Heart right ventricle (tissue), 16 donors: Measurements from ENCODE around the gene DGKB. TPM values are rescaled to one million over a fixed set of nuclear protein-coding genes. Genes with fewer than 3 reads are reported as not detected.

Source experiments
- ATAC-seq, 8 donors: fragments of 200-7000 bp; cut with Tn5 transposase; one replicate each; pipeline ENCODE4 v1.9.1; 2020; ENCODE audit warnings: mild to moderate bottlenecking in 8 of 8, moderate library complexity in 8 of 8, moderate number of reproducible peaks in 1 of 8
- DNase-seq, 2 donors: peaks; one replicate each; pipeline ENCODE4 v3.0.0-alpha.2; 2020
- H3K27ac ChIP-seq, 10 donors: fragments of 200-600 bp; sonication (generic) in 2 of 10; one replicate each; pipeline versions ENCODE4 v1.5.0 to v1.8.0; 2020 to 2022; ENCODE audit warnings: mild to moderate bottlenecking in 3 of 10
- H3K27me3 ChIP-seq, 7 donors: fragments of 200-600 bp; one replicate each; pipeline ENCODE4 v1.8.0; 2021 to 2022; ENCODE audit warnings: mild to moderate bottlenecking in 2 of 7
- H3K36me3 ChIP-seq, 9 donors: fragments of 200-600 bp; sonication (generic) in 1 of 9; one replicate each; pipeline versions ENCODE4 v1.5.0 to v1.8.0; 2020 to 2022; ENCODE audit warnings: mild to moderate bottlenecking in 2 of 9
- H3K4me1 ChIP-seq, 9 donors: fragments of 200-600 bp; sonication (generic) in 1 of 9; one replicate each; pipeline versions ENCODE4 v1.5.0 to v1.8.0; 2020 to 2022; ENCODE audit warnings: mild to moderate bottlenecking in 4 of 9
- H3K4me3 ChIP-seq, 10 donors: fragments of 200-600 bp; sonication (generic) in 2 of 10; one replicate each; pipeline versions ENCODE4 v1.5.0 to v1.8.0; 2020 to 2022; ENCODE audit warnings: mild to moderate bottlenecking in 7 of 10, moderate library complexity in 2 of 10
- H3K9me3 ChIP-seq, 11 donors: fragments of 200-600 bp in 10 of 11; sonication (generic) in 2 of 11; one replicate each; pipeline versions ENCODE4 v1.5.0 to v1.8.0; 2013 to 2022; ENCODE audit warnings: mild to moderate bottlenecking in 2 of 11, control low read depth in 1 of 11, moderate library complexity in 1 of 11
- WGBS, 2 donors: extraction: QIAGEN DNeasy Blood & Tissue Kit; methylation state at CpG; one replicate each; pipeline ENCODE4 v1.1.7; 2013; ENCODE audit warnings: inconsistent platforms in 1 of 2; 5-methylcytosine and 5-hydroxymethylcytosine counted together
- intact Hi-C, 10 donors: fragments of 100-400 bp; cut with DNase I; formaldehyde crosslinking; loops; one replicate each; pipeline versions ENCODE4 v1.11.1 to v1.14.2; 2022
- polyA plus RNA-seq, 2 donors: library from polyadenylated mRNA; stranded (reverse); fragments of 200-250 nt; gene quantifications; one replicate each; pipeline ENCODE4 v1.2.3, GENCODE V29; 2013
- total RNA-seq, 10 donors: library from RNA; stranded (reverse); fragmentation: NEBNext Ultra II Directional in 3 of 10; extraction: Animal tissue kit (Norgen Biotek cat#: 25700) in 3 of 10; gene quantifications; one replicate each; pipeline versions ENCODE4 v1.2.1 to v1.2.4, GENCODE V29; 2021 to 2023
- TF ChIP-seq, protein P1 (sequence below), 9 donors: fragments of 200-600 bp; sonication (generic) in 2 of 9; IDR thresholded peaks; one replicate each; pipeline versions ENCODE4 v1.5.0 to v1.8.0; 2021 to 2022; ENCODE audit warnings: antibody characterized with exemption in 9 of 9, mild to moderate bottlenecking in 5 of 9, moderate library complexity in 1 of 9
- donor health status: Arrhythmogenic right ventricular cardiomyopathy.
- donor health status: ischemic (EF 13 %, LVEDD 7.1; RV severe dilation, severe dysfunction).
- donor health status: healthy with polysubstance abuse.
- donor health status: DM: no; HTN: yes; CAD: no.
- donor health status: DM: no; HTN: no; CAD: no.
- donor health status: ischemic (EF 25% LVEDD 6.9; RV normal size, moderate dysfunction).
- donor health status: ischemic (EF 25% LVEDD 5.7; RV mildly dilated, moderate dysfunction).
- donor health status: healthy.
- donor health status: DM: yes; HTN: yes; CAD: no.
- donor health status: Ischemic cardiomyopathy.
- donor health status: ischemic (EF 35%, LVEDD 5.7; RV mildly dilated, moderate dysfunction).
- donor health status: nonischemic (EF 11% LVEDD 7.7; RV severe dilation, severe dysfunction).
- donor health status: DM: yes; HTN: yes; CAD: no.
- donor health status: PGD.
- donor health status: ischemic (EF 29% LVEDD 5.4; RV normal size, mild dysfunction).
- donor health status: nonischemic (EF 23%, LVEDD 6.1; RV moderate dilation, normal function).

The DGKB gene
- total and polyA plus RNA-seq, 12 donors, result under 0.01 to 1.2 (median 0.77) TPM

DNA sequence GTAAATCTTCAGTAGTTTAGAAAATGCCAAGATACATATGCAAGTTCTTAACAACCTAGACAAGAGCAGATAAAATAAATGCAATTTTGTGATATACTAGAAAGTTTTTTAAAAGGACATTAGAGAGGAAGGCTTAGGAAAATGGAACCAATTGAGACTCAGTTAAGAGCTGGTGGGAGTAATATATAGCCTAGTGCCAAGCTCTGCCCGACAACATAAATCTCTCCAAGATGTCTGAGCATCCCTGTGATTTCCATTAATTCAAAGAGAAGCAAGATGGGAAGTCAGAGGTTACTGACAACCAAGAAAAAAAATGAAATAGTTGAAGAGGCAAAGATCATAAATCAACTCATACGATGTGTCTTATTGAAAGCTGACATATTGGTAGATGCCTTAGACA is 74.5 kb downstream of the DGKB start:
- Histone ChIP-seq H3K4me1 (peaks cover 0 to 4% (median 0%) of the 10 kb centered on the region in 9 donors), H3K27me3 (no peaks in the 10 kb centered on the region), H3K27ac (no peak overlapping the region), H3K4me3 (no peak overlapping the region), H3K36me3 (no peaks in the 10 kb centered on the region), H3K9me3 (peaks cover 0 to 10% (median 0%) of the 10 kb centered on the region in 11 donors)
- WGBS, 2 donors, result 85 to 95% methylated on average over 2 of the region's 2 CpGs
- TF ChIP-seq, protein P1, sequence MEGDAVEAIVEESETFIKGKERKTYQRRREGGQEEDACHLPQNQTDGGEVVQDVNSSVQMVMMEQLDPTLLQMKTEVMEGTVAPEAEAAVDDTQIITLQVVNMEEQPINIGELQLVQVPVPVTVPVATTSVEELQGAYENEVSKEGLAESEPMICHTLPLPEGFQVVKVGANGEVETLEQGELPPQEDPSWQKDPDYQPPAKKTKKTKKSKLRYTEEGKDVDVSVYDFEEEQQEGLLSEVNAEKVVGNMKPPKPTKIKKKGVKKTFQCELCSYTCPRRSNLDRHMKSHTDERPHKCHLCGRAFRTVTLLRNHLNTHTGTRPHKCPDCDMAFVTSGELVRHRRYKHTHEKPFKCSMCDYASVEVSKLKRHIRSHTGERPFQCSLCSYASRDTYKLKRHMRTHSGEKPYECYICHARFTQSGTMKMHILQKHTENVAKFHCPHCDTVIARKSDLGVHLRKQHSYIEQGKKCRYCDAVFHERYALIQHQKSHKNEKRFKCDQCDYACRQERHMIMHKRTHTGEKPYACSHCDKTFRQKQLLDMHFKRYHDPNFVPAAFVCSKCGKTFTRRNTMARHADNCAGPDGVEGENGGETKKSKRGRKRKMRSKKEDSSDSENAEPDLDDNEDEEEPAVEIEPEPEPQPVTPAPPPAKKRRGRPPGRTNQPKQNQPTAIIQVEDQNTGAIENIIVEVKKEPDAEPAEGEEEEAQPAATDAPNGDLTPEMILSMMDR (IDR thresholded peaks at IDR 0.05), result no peak
- no peak for ATAC-seq
- intact Hi-C loops, result loop anchor here in 1 of 10 donors (10.0 kb wide), 1 partner anchor 187 kb away; no protein-coding TSS in a partner anchor
- no peak for DNase-seq

DNA sequence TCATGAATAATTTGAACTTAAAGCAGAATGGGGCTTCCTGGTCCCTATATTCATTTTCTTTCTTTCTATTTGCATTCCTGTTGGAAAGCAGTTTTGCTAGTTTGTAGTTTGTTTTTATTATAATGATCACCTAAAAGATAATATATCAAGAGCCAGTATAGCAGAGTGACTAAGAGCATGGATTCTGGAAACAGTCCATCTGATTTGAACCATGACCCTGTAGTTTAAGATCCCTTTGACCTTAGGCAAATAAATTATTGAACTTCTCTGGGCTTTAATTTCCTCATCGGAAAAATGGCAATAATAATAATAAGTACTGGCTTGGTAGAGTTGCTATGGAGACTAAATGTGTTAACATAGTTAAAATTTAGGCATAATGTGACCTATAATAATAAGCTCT is 76.1 kb downstream of the DGKB start:
- ATAC-seq (no peak), DNase-seq (no peak)
- H3K4me3 ChIP-seq, result no peak overlapping the region
- H3K27ac ChIP-seq, result no peak overlapping the region
- peaks cover 0 to 6% (median 0%) of the 10 kb centered on the region in 11 donors for H3K9me3 ChIP-seq
- TF ChIP-seq, protein P1 (IDR thresholded peaks at IDR 0.05), result no peak
- WGBS, 2 donors, result 86 to 95% methylated on average over 1 of the region's 1 CpG
- peaks cover 0 to 4% (median 0%) of the 10 kb centered on the region in 9 donors for H3K4me1 ChIP-seq
- H3K36me3 ChIP-seq, result no peaks in the 10 kb centered on the region
- intact Hi-C loops, result loop anchor here in 1 of 10 donors (10.0 kb wide), 1 partner anchor 188 kb away; no protein-coding TSS in a partner anchor
- no peaks in the 10 kb centered on the region for H3K27me3 ChIP-seq

DNA sequence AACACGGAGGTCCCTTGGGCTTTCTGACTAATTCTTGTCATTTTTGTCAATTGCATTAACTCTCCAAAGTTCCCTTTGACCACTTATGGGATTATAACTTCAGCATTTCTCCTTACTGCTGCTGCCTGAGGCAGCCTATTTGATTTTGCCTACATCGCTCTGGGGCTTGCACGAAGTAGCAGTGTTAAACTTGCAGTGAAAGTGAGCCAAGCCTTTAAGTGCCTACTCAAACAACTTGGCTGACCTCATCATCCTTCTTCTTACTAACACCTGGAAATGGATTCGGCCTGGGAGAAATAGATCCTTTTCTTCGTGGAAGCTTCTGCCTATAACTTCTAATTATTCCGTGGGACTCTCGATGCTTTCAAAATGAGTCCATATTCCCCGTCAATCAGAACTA is 76.6 kb downstream of the DGKB start:
- ATAC-seq (peak in 1 of 8 donors; percentile 70), DNase-seq (no peak)
- H3K9me3 ChIP-seq, result peaks cover 0 to 1% (median 0%) of the 10 kb centered on the region in 11 donors
- no peaks in the 10 kb centered on the region for H3K36me3 ChIP-seq
- no peaks in the 10 kb centered on the region for H3K27me3 ChIP-seq
- intact Hi-C loops, result loop anchor here in 1 of 10 donors (10.0 kb wide), 1 partner anchor 189 kb away; no protein-coding TSS in a partner anchor
- WGBS, 2 donors, result 45 to 48% methylated on average over 8 of the region's 8 CpGs
- TF ChIP-seq, protein P1 (IDR thresholded peaks at IDR 0.05), result no peak
- H3K4me1 ChIP-seq, result peaks cover 0 to 4% (median 0%) of the 10 kb centered on the region in 9 donors
- no peak overlapping the region for H3K4me3 ChIP-seq
- no peak overlapping the region for H3K27ac ChIP-seq

DNA sequence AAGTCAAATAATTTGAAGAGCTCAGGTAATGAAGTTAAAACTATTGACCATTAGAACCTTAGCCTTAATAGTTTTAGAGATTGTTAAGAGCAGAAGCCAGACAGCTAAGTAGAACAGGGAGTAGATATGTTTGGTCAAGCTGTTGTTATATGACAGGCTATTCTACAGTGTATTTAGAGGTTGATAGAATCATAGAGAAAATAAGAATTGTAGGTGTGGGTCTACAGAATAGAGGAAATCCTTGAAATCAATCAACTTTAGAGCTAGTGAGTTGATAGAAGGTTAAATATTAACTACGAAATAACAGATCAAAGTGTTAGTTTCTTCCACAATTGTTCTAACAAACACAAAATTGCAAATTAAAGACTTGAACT is 80.1 kb downstream of the DGKB start:
- intact Hi-C loops, result loop anchor here in 1 of 10 donors (10.0 kb wide), 1 partner anchor 192 kb away; no protein-coding TSS in a partner anchor
- TF ChIP-seq, protein P1 (IDR thresholded peaks at IDR 0.05), result no peak

More for the DNA sequence above, 80.1 kb downstream of the DGKB start:
- Histone ChIP-seq H3K27me3 (no peaks in the 10 kb centered on the region), H3K4me3 (no peak overlapping the region), H3K27ac (no peak overlapping the region), H3K4me1 (peaks cover 0 to 4% (median 0%) of the 10 kb centered on the region in 9 donors), H3K36me3 (no peaks in the 10 kb centered on the region), H3K9me3 (no peaks in the 10 kb centered on the region)
- DNase-seq (no peak), ATAC-seq (no peak)
- WGBS, 2 donors, result 81 to 97% methylated on average over 1 of the region's 1 CpG
